Measurements from ENCODE around the gene NUP88.

DNA sequence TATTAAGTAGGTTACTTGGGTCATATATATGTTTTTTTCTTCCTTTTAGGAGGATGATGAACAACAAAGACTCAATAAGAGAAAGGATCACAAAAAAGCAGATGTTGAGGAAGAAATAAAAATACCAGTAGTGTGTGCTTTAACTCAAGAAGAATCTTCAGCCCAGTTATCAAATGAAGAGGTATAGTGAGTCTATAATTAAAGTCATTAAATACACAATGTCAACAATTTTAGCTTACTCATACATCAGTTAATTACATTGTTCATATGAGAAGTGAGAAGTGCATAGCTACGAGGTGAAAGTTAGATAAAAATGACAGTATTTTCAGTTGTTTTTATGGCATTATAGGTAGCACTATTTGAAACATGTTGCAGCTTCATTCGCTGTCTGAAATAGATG, 65.2 kb downstream of the NUP88 start:
- TF ChIP-seq CTCF (conservative IDR thresholded peaks at IDR 0.05) (no peak), ZFX (IDR thresholded peaks at IDR 0.05) (no peak)
